ENCODE data around the gene KCNG1.
A peak's percentile ranks its signal among the peaks of the same experiment; 100 is the strongest.

KCNG1 gene

GRCh38 chr20:51012357-51012756, 10.6 kb downstream of the KCNG1 start:
- no peak for DNase-seq (ENCODE audit: low spot score)

- DNase-seq (ENCODE audit: low spot score) = no peak
Measured at GRCh38 chr20:51011479-51011878, 11.4 kb downstream of the KCNG1 start.

- no peak for DNase-seq (ENCODE audit: low spot score)
Measured at GRCh38 chr20:51010932-51011331, 12.0 kb downstream of the KCNG1 start.

GRCh38 chr20:51010043-51010365, 12.9 kb downstream of the KCNG1 start:
- DNase-seq (ENCODE audit: low spot score) = no peak

- DNase-seq (ENCODE audit: low spot score) = no peak
Measured at GRCh38 chr20:51009303-51010042, 13.4 kb downstream of the KCNG1 start.

GRCh38 chr20:51008718-51009117, 14.2 kb downstream of the KCNG1 start:
- no peak for DNase-seq (ENCODE audit: low spot score)

GRCh38 chr20:51005214-51005613, 17.7 kb downstream of the KCNG1 start:
- DNase-seq (ENCODE audit: low spot score) = no peak

GRCh38 chr20:51004781-51005180, 18.1 kb downstream of the KCNG1 start:
- DNase-seq (ENCODE audit: low spot score) = no peak

- no peak for DNase-seq (ENCODE audit: low spot score)
Measured at GRCh38 chr20:51004305-51004727, 18.6 kb downstream of the KCNG1 start.

GRCh38 chr20:51003753-51004152, 19.2 kb downstream of the KCNG1 start:
- no peak for DNase-seq (ENCODE audit: low spot score)

GRCh38 chr20:51002633-51003032, 20.3 kb downstream of the KCNG1 start:
- no peak for DNase-seq (ENCODE audit: low spot score)

- peak; percentile 80 for DNase-seq (ENCODE audit: low spot score)
Measured at GRCh38 chr20:51001430-51002265, 21.3 kb downstream of the KCNG1 start.

GRCh38 chr20:50999355-50999754, 23.6 kb downstream of the KCNG1 start:
- no peak for DNase-seq (ENCODE audit: low spot score)

GRCh38 chr20:50996901-50997865, 25.7 kb downstream of the KCNG1 start:
- DNase-seq (ENCODE audit: low spot score) = no peak

GRCh38 chr20:50995506-50995905, 27.4 kb downstream of the KCNG1 start:
- peak; percentile 41 for DNase-seq (ENCODE audit: low spot score)

GRCh38 chr20:50993876-50994275, 29.0 kb downstream of the KCNG1 start:
- no peak for DNase-seq (ENCODE audit: low spot score)

- DNase-seq (ENCODE audit: low spot score) = peak; percentile 84
Measured at GRCh38 chr20:50992733-50993457, 30.0 kb downstream of the KCNG1 start.

GRCh38 chr20:50992336-50992732, 30.6 kb downstream of the KCNG1 start:
- no peak for DNase-seq (ENCODE audit: low spot score)

- no peak for DNase-seq (ENCODE audit: low spot score)
Measured at GRCh38 chr20:50991076-50991475, 31.8 kb downstream of the KCNG1 start.

- DNase-seq (ENCODE audit: low spot score) = peak; percentile 88
Measured at GRCh38 chr20:50987493-50988210, 35.3 kb downstream of the KCNG1 start.

- no peak for DNase-seq (ENCODE audit: low spot score)
Measured at GRCh38 chr20:50983321-50983720, 39.6 kb downstream of the KCNG1 start.

Measured in RKO (cell line).